ENCODE data around the gene ATL3. TPM values are rescaled to one million over a fixed set of nuclear protein-coding genes. Genes with fewer than 3 reads are reported as not detected.
"Not testable (repeated sequence)": the region's sequence is repeated elsewhere in the genome, so short reads cannot be mapped to it uniquely, and the experiment has no call there.

The ATL3 gene
- total RNA-seq, 1 experiment from 2014 or later = 92.4 TPM

DNA sequence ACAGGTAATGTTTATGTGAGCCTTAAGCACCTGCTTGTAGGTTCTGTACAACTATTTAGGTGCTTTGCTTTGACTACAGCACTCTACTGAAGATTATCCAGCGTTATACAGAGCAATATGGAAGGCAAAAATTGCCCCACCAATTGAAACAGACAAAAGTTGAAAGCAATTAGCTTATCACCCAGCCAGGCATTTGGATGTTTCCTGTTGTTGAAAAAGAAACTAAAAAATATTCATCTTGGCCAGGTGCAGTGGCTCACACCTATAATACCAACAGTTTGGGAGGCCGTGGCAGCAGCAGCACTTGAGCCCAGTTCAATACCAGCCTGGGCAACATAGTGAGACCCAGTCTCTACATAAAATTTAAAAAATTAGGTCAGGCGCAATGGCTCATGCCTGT is 18.5 kb downstream of the ATL3 start:
- Histone ChIP-seq H3K27me3 (no peaks in the 10 kb centered on the region), H3K4me3 (no peak overlapping the region), H3K9me3 (no peaks in the 10 kb centered on the region), H3K36me3 (peaks cover 64% of the 10 kb centered on the region)
- DNase-seq = no peak

DNA sequence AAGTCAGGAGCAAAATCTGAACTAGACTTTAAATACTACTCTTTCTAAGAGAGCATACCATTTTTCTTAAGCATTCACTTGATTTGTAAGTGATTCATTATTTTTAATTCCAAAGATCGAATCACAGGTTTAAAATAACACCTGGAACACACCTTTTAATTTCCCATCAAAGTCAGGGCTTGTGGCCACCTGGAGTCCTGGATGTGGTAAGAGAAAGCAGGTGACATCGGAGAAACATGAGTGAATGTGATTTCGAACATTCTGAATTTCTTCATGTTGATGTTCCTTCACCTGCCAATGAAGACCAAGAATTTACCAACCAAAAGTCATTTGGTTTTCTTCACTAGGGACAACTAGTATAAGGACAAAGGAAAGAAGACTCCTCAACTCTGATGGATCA is 28.0 kb downstream of the ATL3 start:
- no peaks in the 10 kb centered on the region for H3K9me3 ChIP-seq
- DNase-seq = no peak
- H3K27me3 ChIP-seq = no peaks in the 10 kb centered on the region
- H3K36me3 ChIP-seq = peaks cover 89% of the 10 kb centered on the region
- H3K4me3 ChIP-seq = no peak overlapping the region

DNA sequence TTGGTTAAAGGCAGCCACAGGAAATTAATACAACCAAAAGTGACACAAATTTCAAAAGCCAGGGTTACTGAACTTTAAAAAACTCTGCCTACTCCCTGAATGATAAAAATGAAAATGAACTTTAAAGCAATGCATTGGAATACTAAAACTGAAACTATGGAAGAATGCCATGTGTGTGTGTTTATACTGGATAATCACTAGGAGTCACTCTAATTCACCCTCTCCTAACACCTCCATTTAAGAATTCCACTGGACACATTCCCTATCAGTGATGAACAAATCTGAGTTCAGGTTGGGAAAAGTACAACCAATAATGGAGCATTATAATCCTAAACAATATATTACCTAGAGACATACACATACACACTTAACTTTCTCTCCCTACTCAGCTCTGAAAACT is 29.4 kb downstream of the ATL3 start:
- Histone ChIP-seq H3K36me3 (peaks cover 84% of the 10 kb centered on the region), H3K4me3 (no peak overlapping the region), H3K9me3 (no peaks in the 10 kb centered on the region), H3K27me3 (no peaks in the 10 kb centered on the region)
- no peak for DNase-seq

DNA sequence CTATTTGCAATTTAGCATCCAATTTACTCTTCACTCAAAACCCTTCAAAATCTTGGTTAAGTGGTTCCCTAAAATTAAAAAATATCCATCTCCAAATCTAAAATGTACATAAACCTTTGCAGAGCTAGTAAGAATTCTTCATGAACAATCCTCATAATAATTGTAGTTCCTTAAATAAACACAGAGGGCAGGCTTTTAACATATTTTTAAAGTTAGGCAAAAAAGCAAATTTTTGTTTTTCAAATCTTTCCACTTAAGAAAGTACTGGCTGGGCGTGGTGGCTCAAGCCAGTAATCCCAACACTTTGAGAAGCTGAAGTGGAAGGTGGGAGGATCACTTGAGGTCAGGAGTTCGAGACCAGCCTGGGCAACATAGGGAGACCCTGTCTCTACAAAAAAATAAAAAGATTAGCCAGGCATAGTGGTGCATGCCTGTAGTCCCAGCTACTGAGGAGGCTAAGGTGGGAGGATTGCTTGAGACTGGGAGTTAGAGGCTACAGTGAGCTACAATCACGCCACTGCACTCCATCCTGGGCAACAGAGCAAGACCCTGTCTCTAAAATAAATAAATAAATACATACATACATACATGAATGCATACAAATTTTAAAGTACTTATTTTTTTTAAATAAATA is 31.9 kb downstream of the ATL3 start:
- no peaks in the 10 kb centered on the region for H3K9me3 ChIP-seq
- H3K4me3 ChIP-seq = no peak overlapping the region
- DNase-seq = no peak
- no peaks in the 10 kb centered on the region for H3K27me3 ChIP-seq
- peaks cover 82% of the 10 kb centered on the region for H3K36me3 ChIP-seq

DNA sequence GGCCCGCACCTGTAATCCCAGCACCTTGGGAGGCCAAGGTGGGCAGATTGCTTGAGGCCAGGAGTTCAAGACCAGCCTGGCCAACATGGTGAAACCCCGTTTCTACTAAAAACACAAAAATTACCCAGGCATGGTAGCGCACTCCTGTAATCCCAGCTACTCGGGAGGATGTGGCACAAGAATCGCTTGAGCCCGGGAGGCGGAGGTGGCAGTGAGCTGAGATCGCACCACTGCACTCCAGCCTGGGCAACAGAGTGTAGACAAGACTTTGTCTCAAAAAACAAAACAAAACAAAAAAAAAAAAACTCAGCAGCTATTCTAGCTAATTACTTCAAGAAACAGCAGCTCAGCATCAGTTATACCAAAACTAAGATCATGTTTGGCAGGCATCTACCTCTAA is 32.7 kb downstream of the ATL3 start:
- not testable (repeated sequence) for H3K4me3 ChIP-seq, H3K9me3 ChIP-seq, DNase-seq, H3K27me3 ChIP-seq
- H3K36me3 ChIP-seq = peaks cover 77% of the 10 kb centered on the region

DNA sequence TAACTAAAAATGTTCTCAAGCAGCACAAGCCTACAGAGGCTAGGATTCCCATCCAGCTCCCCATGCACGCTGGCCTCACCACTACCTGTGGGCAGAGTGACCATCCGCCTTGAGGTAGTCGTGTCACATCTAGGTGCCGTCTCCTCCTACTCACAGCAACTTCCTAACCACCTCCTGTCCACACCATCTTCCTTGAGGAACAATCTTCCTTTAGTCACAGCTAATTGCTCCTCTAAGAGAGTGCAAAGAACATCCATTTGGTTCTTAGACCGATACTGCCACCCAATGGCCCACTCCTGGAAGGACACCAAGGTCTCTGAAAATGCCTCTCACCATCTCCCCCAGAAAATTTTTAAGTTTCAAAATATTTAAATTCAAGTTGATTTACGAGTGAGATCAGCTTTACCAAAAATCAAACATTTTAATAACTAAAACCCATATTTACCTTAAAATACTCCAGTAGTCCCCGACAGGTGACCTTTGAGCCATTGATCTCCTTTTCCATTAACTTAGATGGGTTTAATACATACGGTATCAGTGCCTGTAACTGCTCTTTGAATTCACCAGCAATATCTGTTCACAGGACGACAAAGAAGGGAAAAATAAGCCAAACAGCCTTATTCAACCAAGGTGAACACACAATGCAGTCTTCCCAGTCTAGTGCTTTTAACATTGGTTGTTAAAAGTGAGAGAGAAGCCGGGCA is 35.3 kb downstream of the ATL3 start:
- H3K9me3 ChIP-seq = no peaks in the 10 kb centered on the region
- peak; percentile 25 for DNase-seq
- H3K27me3 ChIP-seq = no peaks in the 10 kb centered on the region
- peaks cover 73% of the 10 kb centered on the region for H3K36me3 ChIP-seq
- no peak overlapping the region for H3K4me3 ChIP-seq

DNA sequence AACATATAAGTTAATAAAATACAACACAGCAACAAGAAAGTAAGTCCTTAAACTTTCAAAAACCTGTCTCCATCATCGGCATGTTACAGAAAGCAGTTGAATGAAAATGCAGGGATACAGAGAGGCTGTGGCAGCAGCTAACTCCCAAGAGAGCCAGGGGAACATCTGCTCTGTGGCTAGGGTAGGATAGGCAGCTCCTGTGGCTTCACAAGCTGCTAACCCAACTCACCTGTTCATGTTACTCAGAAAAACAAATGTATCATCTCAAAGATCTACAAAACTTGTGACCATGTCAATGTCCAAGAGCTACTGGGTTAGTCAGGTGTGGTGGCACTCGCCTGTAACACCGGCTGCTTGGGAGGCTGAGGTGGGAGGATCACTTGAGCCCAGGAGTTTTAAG is 41.8 kb downstream of the ATL3 start:
- Histone ChIP-seq H3K27me3 (no peaks in the 10 kb centered on the region), H3K4me3 (no peak overlapping the region), H3K36me3 (peaks cover 60% of the 10 kb centered on the region), H3K9me3 (no peaks in the 10 kb centered on the region)
- no peak for DNase-seq

DNA sequence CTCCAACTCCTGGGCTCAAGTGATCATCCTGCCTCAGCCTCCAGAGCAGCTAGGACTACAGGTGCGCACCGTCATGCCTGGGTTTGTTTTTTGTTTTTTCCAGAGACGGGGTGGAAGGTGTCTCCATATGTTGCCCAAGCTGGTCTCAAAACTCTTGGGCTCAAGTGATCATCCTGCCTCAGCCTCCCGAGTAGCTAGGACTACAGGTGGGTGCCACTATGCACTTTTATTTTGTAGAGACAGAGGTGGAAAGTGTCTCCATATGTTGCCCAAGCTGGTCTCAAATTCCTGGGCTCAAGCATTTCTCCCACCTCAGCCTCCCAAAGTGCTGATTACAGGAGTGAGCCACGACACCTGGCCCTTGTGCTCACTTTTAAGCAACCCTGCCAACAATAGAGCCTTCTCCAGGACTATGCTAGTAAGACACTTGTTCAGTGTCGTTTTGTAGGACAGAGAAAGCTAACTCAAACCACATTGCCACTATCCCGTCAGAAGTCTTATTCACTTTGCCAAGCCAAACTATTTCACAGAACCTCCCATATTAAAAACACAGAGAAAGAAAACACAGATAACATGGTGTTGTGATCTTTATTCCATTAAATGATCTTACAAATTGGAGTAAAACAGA is 47.5 kb downstream of the ATL3 start:
- no peak for DNase-seq
- Histone ChIP-seq H3K36me3 (peaks cover 16% of the 10 kb centered on the region), H3K27me3 (no peaks in the 10 kb centered on the region), H3K4me3 (no peak overlapping the region), H3K9me3 (no peaks in the 10 kb centered on the region)

DNA sequence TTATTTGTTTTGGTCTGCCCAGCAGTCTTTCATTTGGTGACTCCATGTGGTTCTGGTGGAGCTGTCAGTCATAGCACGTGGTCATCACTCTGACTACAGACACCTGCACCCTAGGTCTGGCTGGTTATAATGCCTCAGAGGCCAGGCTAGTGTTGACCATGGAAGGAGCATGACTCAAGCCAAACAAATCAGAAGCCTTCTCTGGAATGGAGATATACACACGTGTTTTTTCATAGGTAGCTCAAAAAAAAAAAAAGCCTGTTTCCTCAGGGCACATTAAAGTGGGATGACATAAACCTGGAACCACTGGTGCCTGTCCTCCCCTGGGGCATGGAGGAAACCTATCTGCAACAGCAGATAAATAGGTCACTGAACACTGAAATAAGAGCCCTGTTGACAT is 48.9 kb downstream of the ATL3 start:
- DNase-seq = no peak
- Histone ChIP-seq H3K4me3 (no peak overlapping the region), H3K9me3 (no peaks in the 10 kb centered on the region), H3K27me3 (no peaks in the 10 kb centered on the region), H3K36me3 (peaks cover 6% of the 10 kb centered on the region)

DNA sequence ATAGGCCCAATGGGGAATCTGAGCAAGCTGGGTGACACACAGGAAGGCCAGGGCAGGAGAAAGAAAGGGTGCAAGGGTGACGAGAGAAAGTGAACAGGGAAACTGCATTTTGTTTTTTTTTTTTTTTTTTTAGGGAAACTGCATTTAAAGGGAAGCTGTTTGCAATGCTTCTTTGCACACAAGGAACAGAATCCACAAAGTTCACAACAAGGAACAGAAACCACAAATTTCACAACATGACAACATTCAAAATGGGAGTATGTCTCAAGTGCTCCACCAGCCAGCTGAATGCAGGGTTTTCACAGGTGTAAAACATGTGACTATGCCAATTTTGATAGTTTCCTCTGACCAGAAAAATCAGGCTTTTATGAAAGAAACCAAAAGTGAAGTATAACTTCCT is 50.1 kb downstream of the ATL3 start:
- Histone ChIP-seq H3K4me3 (no peak overlapping the region), H3K27me3 (no peaks in the 10 kb centered on the region), H3K9me3 (no peaks in the 10 kb centered on the region), H3K36me3 (no peaks in the 10 kb centered on the region)
- DNase-seq = no peak

DNA sequence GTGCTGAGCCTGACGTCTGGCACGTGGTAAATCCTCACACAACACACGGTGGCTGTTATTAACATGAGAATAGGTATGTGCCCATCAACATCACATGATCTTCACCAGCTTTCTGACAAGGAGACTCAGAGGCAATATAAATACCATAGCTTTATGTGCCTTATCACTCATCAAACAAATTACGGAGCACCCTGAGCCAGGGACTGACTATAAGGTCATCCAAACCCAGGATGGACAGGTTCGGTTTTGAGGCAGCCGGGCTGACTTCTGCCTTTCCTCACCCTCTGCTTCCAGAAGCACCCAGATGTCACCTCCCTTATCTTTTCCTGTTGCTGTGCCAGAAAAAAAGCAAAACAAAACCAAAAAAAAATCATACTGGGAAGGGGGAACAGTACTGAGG is 51.2 kb downstream of the ATL3 start:
- no peaks in the 10 kb centered on the region for H3K9me3 ChIP-seq
- no peak overlapping the region for H3K4me3 ChIP-seq
- H3K27me3 ChIP-seq = no peaks in the 10 kb centered on the region
- H3K36me3 ChIP-seq = no peaks in the 10 kb centered on the region
- no peak for DNase-seq

DNA sequence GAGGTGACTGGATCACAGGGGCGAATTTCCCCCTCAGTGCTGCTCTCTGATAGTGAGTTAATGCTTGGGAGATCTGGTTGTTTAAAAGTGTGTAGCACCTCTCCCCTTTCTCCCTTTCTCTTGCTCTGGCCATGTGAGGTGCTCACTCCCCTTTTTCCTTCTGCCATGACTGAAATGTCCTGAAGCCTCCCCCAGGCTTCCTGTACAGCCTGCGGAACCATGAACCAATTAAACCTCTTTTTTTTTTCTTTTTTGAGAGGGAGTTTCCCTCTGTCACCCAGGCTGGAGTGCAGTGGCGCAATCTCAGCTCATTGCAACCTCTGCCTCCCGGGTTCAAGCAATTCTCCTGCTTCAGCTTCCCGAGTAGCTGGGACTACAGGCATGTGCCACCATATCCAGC is 53.5 kb downstream of the ATL3 start:
- not testable (repeated sequence) for H3K36me3 ChIP-seq, DNase-seq, H3K4me3 ChIP-seq, H3K9me3 ChIP-seq, H3K27me3 ChIP-seq

DNA sequence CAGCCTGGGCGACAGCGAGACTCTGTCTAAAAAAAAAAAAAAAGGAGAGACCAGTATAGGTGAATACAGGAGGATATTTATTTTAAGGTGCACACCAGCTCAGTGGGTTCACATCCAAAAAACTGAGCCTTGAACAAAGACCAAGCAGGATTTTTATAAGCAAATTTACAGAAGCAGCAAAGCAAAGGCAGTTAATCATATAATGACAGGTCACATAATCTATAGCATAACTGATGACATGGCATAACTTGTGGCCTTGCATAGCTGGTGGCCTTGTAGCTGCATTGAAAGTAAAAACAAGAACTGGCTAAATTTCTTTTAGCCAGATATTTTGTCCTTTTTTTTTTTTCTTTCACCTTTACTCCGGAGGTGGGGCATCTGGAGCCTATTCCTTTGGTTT is 54.2 kb downstream of the ATL3 start:
- Histone ChIP-seq H3K36me3 (no peaks in the 10 kb centered on the region), H3K9me3 (no peaks in the 10 kb centered on the region), H3K4me3 (no peak overlapping the region), H3K27me3 (no peaks in the 10 kb centered on the region)
- DNase-seq = no peak

DNA sequence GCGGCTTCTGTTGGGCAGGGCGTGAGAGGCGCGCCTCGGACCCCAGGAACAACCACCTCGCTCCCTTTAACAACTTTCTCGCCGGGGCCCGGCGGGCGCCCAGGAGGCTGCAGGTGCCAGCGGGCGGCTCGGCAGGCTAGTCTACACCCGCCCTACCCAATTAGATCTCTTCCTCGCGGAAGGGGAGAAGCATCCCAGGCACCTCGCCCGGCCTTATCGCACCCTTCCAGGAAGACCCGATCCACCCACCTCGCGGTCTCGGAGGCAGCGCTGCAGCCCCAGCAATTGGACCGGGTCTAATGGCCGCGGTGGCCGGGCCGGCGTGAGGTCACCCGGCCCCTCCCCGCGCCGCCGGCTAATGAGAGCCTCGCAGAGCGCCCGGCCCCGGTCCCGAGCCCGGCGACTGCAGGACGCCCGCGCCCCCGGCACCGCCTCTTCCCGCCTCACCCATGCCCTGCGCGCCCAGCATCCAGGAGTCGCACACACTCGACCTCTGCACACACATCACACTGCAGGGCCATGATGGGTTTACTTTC is 57.0 kb downstream of the ATL3 start, which contains the start of gene PLAAT3:
TSS of gene PLAAT3 (minus strand) at position 298 of the 536 bp plus-strand sequence. CDS start 419 bp downstream, outside the sequence.
- Histone ChIP-seq H3K9me3 (no peaks in the 10 kb centered on the region), H3K27me3 (no peaks in the 10 kb centered on the region), H3K4me3 (peak within 1 kb of the TSS; percentile 64), H3K36me3 (no peaks in the 10 kb centered on the region)
- peak; percentile 77 for DNase-seq

DNA sequence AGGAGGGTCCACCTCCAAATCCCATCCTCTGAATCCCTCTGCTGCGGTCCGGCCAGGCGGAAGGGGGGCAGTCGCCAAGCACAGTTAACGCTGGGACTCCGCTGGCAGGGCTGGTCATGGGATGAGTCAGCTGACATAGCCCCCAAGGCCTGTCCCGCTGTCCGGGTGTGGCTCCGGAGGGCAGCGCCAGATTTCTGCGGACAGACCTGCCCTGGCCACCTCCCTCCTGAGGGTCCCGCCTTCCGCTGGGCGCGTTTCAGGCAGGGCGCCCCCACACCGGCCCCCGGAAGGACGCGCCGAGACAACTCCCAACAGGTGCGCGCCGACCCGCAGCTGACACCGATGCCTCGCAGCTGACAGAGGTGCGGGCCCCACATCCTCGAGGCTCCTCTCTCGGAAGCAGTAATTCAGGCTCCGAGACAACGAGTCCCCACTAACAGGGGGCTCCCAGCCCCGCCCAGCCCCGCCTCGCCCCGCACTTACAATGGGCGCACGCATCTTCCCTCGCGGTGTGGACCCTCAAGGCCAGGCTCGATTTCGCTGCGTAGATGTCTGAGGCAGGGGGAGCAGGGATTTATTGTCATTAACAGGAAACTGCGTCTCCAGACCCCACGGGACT is 57.5 kb downstream of the ATL3 start:
- Histone ChIP-seq H3K4me3 (peak overlapping the region; percentile 64), H3K9me3 (no peaks in the 10 kb centered on the region), H3K36me3 (no peaks in the 10 kb centered on the region), H3K27me3 (no peaks in the 10 kb centered on the region)
- DNase-seq = no peak

DNA sequence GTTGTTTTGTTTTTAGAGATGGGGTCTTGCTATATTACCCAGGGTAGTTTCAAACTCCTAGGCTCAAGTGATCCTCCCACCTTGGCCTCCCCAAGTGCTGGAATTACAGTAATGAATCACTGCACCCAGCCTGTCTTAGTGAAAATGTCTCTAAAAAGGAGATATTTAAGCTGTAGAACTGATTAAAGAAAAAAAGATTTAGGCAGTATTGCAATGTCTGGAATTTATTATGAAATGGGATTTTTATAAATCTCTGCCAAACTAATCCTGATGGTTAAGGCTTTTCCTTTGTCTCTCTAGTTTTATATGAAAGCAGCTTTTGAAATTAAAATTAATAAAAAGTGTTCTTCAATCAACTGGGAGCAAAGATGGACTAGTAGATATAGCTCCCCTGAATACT is 59.0 kb downstream of the ATL3 start:
- H3K4me3 ChIP-seq = no peak overlapping the region
- DNase-seq = no peak

DNA sequence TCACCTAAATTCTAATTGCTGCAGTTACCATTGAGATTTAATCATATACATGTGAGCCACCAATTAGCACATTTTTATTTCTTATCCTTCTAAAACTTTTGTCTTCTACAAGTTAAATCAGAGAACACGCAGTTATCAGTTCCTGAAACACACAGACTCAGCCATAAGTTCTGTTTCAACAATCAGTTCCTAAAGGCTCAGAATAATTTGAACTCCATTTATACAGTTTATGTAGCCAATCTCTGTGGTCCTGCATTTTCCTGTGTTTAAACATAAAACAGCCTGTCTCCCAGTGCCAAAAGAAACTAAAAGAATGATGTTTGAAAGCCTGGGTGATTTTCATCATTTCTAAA is 59.8 kb downstream of the ATL3 start:
- Histone ChIP-seq H3K27me3 (no peaks in the 10 kb centered on the region), H3K9me3 (no peaks in the 10 kb centered on the region), H3K4me3 (no peak overlapping the region), H3K36me3 (no peaks in the 10 kb centered on the region)
- no peak for DNase-seq

More for the DNA sequence above, 59.0 kb downstream of the ATL3 start:
- Histone ChIP-seq H3K9me3 (no peaks in the 10 kb centered on the region), H3K36me3 (no peaks in the 10 kb centered on the region), H3K27me3 (no peaks in the 10 kb centered on the region)
